HepG2 (cell line): ENCODE data around the gene FOXN3. TPM values are rescaled to one million over a fixed set of nuclear protein-coding genes. Genes with fewer than 3 reads are reported as not detected.

Experiments
- BHLHE40 ChIP-seq: IDR thresholded peaks from 2 replicates; pipeline ENCODE4 v1.6.1; 2011; ENCODE audit warnings: low read length, improper control_type of control experiment
- BORCS8-MEF2B ChIP-seq: sonication (generic); formaldehyde crosslinking; IDR thresholded peaks from 2 replicates; pipeline ENCODE4 v1.8.0; 2022; ENCODE audit warnings: mild to moderate bottlenecking, missing genetic modification reagents
- ESRRA ChIP-seq: sonication (generic); formaldehyde crosslinking; IDR thresholded peaks from 2 replicates; pipeline ENCODE4 v1.5.1; 2020; ENCODE audit warnings: mild to moderate bottlenecking, low read depth, missing genetic modification reagents
- HNRNPL ChIP-seq: fragments of 200-400 bp; formaldehyde crosslinking; IDR thresholded peaks from 2 replicates; pipeline ENCODE4 v1.6.1; 2017; ENCODE audit warnings: mild to moderate bottlenecking, low read depth, low read length
- KAT7 ChIP-seq: IDR thresholded peaks from 2 replicates; pipeline ENCODE4 v1.6.1; 2018; ENCODE audit warnings: borderline replicate concordance, missing compliant biosample characterization
- POLR2AphosphoS5 ChIP-seq: IDR thresholded peaks from 2 replicates; pipeline ENCODE4 v1.6.1; 2012; ENCODE audit warnings: low read depth, low read length
- STAT5B ChIP-seq: sonication (generic); formaldehyde crosslinking; IDR thresholded peaks from 2 replicates; pipeline ENCODE4 v1.4.0; 2020; ENCODE audit warnings: missing genetic modification reagents
- ZNF160 ChIP-seq: sonication (generic); formaldehyde crosslinking; IDR thresholded peaks from 2 replicates; pipeline ENCODE4 v1.8.0; 2022; ENCODE audit warnings: mild to moderate bottlenecking, inconsistent platforms, missing genetic modification reagents
- ZNF264 ChIP-seq: sonication (generic); formaldehyde crosslinking; IDR thresholded peaks from 2 replicates; pipeline ENCODE4 v1.4.0; 2020; ENCODE audit warnings: missing genetic modification reagents
- ZSCAN21 ChIP-seq: sonication (generic); formaldehyde crosslinking; IDR thresholded peaks from 2 replicates; pipeline ENCODE4 v1.8.0; 2022; ENCODE audit warnings: mild to moderate bottlenecking, missing genetic modification reagents, moderate library complexity, borderline replicate concordance
- polyA plus RNA-seq, 8 experiments: library from polyadenylated mRNA; depleted of rRNA in 3 of 8; stranded (reverse) in 7 of 8; unstranded in 1 of 8; fragments of >200 nt; fragmentation: Illumina TruSeq in 4 of 8; extraction: Trizol in 4 of 8; gene quantifications; 2 replicates each; pipeline versions ENCODE4 v1.2.1 to v1.2.3, GENCODE V29; 2011 to 2016; ENCODE audit warnings: low read depth in 4 of 8, missing spikeins in 1 of 8, mixed read lengths in 1 of 8; ENCODE audit not compliant: insufficient read depth in 1 of 8
- total RNA-seq, 5 experiments: library from RNA; depleted of rRNA; stranded (reverse); fragments of >200 nt; fragmentation: Illumina TruSeq; extraction: Trizol; gene quantifications; 2 replicates each; pipeline ENCODE4 v1.2.3, GENCODE V29; 2016; ENCODE audit warnings: low read depth in 1 of 5
- TF ChIP-seq, protein P1 (sequence below): fragments of 450-650 bp; IDR thresholded peaks from 2 replicates; pipeline ENCODE4 v1.6.1; 2016
- TF ChIP-seq, protein P2 (sequence below): sonication (generic); formaldehyde crosslinking; IDR thresholded peaks from 2 replicates; pipeline ENCODE4 v1.4.0; 2020; ENCODE audit warnings: missing genetic modification reagents
- TF ChIP-seq, protein P3 (sequence below): sonication (generic); formaldehyde crosslinking; IDR thresholded peaks from 2 replicates; pipeline ENCODE4 v1.4.0; 2020; ENCODE audit warnings: missing genetic modification reagents
- TF ChIP-seq, protein P4 (sequence below): IDR thresholded peaks from 2 replicates; pipeline ENCODE4 v1.6.1; 2016; ENCODE audit warnings: control low read depth
- TF ChIP-seq, protein P5 (sequence below): sonication (generic); formaldehyde crosslinking; IDR thresholded peaks from 2 replicates; pipeline ENCODE4 v1.9.0; 2021; ENCODE audit warnings: missing genetic modification reagents, mild to moderate bottlenecking, borderline replicate concordance
- TF ChIP-seq, protein P6 (sequence below): sonication (generic); formaldehyde crosslinking; IDR thresholded peaks from 2 replicates; pipeline ENCODE4 v1.8.0; 2022; ENCODE audit warnings: low read depth, missing genetic modification reagents

The FOXN3 gene
- total and polyA plus RNA-seq, 2 of the 13 experiments (the other 11 are each of a cell fraction or from before 2014, with no cell fraction given), result 32.4 to 70.2 TPM

DNA sequence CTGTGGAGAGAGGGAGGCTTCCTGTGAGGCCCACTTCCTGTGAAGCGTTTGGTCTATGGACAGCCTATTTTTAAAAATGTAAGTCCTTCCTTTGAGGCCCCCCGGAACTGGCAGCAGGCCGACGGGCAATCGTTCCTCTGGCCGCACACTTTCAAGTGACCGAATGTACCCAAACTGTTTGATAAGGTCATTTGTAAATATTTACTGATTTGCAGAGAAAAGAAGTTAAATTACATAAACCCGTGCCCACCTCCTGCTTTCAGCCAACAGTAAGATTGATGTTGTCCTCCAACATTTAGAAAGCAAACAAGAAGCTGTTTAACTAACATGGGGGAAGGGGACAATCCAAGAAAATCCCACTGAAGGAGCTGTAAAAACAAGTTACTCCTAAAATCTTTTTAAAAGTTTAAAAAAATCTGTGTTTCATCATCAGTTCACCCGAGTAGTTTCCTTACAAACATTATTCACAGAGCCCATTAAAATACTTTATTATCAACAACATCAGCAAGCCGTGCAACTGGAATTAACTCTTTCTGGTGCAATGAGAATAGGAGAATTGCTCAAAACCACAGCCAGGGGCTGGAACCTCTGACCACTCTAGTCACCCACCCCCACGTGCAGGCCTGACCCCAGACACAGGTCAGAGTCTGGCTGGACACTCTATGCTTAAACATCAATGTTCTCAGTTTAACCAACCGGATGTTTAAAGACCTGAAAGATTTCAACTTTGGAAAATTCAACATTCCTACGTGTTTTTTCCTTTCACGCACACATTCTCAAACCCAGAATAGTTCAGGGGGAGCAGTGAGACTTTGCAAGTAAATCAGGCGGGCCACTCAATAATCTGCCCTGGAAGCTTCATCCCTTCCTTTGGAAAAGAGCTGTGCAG is 65.3 kb downstream of the FOXN3 start (continued):
- TF ChIP-seq, protein P1, sequence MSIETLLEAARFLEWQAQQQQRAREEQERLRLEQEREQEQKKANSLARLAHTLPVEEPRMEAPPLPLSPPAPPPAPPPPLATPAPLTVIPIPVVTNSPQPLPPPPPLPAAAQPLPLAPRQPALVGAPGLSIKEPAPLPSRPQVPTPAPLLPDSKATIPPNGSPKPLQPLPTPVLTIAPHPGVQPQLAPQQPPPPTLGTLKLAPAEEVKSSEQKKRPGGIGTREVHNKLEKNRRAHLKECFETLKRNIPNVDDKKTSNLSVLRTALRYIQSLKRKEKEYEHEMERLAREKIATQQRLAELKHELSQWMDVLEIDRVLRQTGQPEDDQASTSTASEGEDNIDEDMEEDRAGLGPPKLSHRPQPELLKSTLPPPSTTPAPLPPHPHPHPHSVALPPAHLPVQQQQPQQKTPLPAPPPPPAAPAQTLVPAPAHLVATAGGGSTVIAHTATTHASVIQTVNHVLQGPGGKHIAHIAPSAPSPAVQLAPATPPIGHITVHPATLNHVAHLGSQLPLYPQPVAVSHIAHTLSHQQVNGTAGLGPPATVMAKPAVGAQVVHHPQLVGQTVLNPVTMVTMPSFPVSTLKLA, result peak; percentile 38; the same call in 1 of the 2 replicates
- TF ChIP-seq, protein P2, sequence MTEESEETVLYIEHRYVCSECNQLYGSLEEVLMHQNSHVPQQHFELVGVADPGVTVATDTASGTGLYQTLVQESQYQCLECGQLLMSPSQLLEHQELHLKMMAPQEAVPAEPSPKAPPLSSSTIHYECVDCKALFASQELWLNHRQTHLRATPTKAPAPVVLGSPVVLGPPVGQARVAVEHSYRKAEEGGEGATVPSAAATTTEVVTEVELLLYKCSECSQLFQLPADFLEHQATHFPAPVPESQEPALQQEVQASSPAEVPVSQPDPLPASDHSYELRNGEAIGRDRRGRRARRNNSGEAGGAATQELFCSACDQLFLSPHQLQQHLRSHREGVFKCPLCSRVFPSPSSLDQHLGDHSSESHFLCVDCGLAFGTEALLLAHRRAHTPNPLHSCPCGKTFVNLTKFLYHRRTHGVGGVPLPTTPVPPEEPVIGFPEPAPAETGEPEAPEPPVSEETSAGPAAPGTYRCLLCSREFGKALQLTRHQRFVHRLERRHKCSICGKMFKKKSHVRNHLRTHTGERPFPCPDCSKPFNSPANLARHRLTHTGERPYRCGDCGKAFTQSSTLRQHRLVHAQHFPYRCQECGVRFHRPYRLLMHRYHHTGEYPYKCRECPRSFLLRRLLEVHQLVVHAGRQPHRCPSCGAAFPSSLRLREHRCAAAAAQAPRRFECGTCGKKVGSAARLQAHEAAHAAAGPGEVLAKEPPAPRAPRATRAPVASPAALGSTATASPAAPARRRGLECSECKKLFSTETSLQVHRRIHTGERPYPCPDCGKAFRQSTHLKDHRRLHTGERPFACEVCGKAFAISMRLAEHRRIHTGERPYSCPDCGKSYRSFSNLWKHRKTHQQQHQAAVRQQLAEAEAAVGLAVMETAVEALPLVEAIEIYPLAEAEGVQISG (CRISPR knock-in tag), result peak; percentile 60; the same call in 1 of the 2 replicates
- peak; percentile 48; the same call in 1 of the 2 replicates for TF ChIP-seq ZNF264 (CRISPR knock-in tag)
- TF ChIP-seq STAT5B (CRISPR knock-in tag), result peak; percentile 79; the same call in 1 of the 2 replicates
- 0 out of 2 replicates have a peak, but pooled peaks have one; percentile 55 for TF ChIP-seq HNRNPL
- TF ChIP-seq ZSCAN21, result 0 out of 2 replicates have a peak, but pooled peaks have one; percentile 49
- TF ChIP-seq ESRRA (CRISPR knock-in tag), result peak; percentile 59; the same call in 1 of the 2 replicates
- TF ChIP-seq, protein P3, sequence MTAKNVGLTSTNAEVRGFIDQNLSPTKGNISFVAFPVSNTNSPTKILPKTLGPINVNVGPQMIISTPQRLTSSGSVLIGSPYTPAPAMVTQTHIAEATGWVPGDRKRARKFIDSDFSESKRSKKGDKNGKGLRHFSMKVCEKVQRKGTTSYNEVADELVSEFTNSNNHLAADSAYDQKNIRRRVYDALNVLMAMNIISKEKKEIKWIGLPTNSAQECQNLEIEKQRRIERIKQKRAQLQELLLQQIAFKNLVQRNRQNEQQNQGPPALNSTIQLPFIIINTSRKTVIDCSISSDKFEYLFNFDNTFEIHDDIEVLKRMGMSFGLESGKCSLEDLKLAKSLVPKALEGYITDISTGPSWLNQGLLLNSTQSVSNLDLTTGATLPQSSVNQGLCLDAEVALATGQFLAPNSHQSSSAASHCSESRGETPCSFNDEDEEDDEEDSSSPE, result 0 out of 2 replicates have a peak, but pooled peaks have one; percentile 19
- TF ChIP-seq ZNF160, result no peak
- peak; percentile 59; the same call in 1 of the 2 replicates for TF ChIP-seq KAT7 (CRISPR knock-in tag)
- TF ChIP-seq BHLHE40, result peak; percentile 92
- peak; percentile 29; the same call in 1 of the 2 replicates for TF ChIP-seq BORCS8-MEF2B
- peak; percentile 66 for TF ChIP-seq POLR2AphosphoS5
- TF ChIP-seq, protein P4, sequence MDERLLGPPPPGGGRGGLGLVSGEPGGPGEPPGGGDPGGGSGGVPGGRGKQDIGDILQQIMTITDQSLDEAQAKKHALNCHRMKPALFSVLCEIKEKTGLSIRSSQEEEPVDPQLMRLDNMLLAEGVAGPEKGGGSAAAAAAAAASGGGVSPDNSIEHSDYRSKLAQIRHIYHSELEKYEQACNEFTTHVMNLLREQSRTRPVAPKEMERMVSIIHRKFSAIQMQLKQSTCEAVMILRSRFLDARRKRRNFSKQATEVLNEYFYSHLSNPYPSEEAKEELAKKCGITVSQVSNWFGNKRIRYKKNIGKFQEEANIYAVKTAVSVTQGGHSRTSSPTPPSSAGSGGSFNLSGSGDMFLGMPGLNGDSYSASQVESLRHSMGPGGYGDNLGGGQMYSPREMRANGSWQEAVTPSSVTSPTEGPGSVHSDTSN (CRISPR knock-in tag), result peak; percentile 61
- TF ChIP-seq, protein P5, sequence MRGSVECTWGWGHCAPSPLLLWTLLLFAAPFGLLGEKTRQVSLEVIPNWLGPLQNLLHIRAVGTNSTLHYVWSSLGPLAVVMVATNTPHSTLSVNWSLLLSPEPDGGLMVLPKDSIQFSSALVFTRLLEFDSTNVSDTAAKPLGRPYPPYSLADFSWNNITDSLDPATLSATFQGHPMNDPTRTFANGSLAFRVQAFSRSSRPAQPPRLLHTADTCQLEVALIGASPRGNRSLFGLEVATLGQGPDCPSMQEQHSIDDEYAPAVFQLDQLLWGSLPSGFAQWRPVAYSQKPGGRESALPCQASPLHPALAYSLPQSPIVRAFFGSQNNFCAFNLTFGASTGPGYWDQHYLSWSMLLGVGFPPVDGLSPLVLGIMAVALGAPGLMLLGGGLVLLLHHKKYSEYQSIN (CRISPR knock-in tag), result no peak
- TF ChIP-seq, protein P6, sequence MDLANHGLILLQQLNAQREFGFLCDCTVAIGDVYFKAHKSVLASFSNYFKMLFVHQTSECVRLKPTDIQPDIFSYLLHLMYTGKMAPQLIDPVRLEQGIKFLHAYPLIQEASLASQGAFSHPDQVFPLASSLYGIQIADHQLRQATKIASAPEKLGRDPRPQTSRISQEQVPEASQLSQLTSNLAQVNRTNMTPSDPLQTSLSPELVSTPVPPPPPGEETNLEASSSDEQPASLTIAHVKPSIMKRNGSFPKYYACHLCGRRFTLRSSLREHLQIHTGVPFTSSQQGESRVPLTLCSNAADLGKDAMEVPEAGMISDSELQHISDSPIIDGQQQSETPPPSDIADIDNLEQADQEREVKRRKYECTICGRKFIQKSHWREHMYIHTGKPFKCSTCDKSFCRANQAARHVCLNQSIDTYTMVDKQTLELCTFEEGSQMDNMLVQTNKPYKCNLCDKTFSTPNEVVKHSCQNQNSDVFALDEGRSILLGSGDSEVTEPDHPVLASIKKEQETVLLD, result 0 out of 2 replicates have a peak, but pooled peaks have one; percentile 22
